NCI-H1436 treated with DMSO at 0.1 percent for 48 hours (cell line): Measurements from ENCODE around the gene HMX3.

Source experiments
- DNase-seq: peaks from one replicate; lab custom pipeline; 2025; lab: John Stamatoyannopoulos, UW

The HMX3 gene

GRCh38 chr10:123135415-123136141 is at the start of gene HMX3:
Gene HMX3, plus strand, starts transcription at chr10:123135970. Its CDS starts 81 bp downstream, at chr10:123136051.
- DNase-seq = peak; percentile 74

DNA sequence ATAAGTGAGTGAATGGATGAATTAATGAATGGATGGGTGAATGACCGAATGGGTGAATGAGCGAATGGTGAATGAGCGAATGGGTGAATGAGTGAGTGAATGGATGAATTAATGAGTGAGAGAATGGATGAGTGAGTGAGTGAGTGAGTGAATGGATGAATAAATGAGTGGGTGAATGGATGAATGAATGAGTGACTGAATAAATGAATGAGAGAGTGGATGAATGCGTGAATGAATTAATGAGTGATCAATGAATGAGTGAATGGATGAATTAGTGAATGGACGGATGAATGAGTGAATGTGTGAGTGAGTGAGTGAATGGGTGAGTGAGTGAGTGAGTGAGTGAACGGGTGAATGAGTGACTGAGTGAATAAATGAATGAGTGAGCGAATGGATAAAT is 49.5 kb upstream of the HMX3 start:
- DNase-seq = no peak

- no peak for DNase-seq
Measured at GRCh38 chr10:123087348-123087747, 48.4 kb upstream of the HMX3 start.

GRCh38 chr10:123087786-123088185 is 48.0 kb upstream of the HMX3 start:
- no peak for DNase-seq

GRCh38 chr10:123092635-123093414 is 42.9 kb upstream of the HMX3 start:
- peak; percentile 65 for DNase-seq

GRCh38 chr10:123093489-123093888 is 42.3 kb upstream of the HMX3 start:
- no peak for DNase-seq

GRCh38 chr10:123096452-123096851 is 39.3 kb upstream of the HMX3 start:
- DNase-seq = no peak

- no peak for DNase-seq
Measured at GRCh38 chr10:123097039-123097438, 38.7 kb upstream of the HMX3 start.

- no peak for DNase-seq
Measured at GRCh38 chr10:123100030-123100762, 35.6 kb upstream of the HMX3 start.

GRCh38 chr10:123101872-123102271 is 33.9 kb upstream of the HMX3 start:
- no peak for DNase-seq

DNA sequence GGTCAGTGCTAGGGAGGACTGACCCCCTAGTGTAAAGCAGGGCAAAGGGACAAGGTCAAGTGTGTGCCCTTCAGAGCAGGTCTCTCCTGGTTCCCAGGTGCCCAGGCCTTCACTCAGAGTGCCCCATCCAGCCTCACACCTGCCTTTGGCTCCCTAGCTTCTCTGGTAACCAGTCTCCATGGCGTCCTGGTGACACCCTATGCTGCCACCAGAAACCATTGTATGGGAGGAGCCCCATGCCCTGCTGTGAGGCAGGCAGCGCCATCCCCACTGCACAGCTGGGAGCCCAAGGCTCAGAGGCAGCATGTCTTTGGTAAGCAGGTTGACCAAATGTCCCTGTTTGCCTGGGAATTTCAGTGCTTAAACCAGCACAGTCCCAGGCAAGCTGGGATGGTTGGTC is 33.1 kb upstream of the HMX3 start:
- no peak for DNase-seq

DNA sequence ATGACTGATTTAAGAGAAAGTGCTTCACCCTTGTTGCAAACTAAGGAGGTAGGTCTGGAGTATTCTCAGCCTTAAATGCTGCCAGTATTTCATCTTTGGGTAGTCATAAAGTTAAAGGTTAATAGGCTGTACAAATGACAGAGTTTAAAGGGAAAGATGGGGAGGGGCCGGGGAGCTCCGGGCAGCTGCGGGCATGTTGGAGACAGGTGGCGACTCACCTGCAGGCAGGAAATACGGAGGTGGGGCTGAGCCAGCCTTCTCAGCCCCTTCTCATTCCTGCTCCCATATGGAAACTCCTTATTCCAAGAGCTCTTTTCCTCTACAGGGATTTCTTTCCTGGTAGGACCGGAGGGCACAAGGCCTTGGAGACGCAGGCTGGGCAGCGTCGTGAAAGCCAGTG is 31.8 kb upstream of the HMX3 start:
- no peak for DNase-seq

DNA sequence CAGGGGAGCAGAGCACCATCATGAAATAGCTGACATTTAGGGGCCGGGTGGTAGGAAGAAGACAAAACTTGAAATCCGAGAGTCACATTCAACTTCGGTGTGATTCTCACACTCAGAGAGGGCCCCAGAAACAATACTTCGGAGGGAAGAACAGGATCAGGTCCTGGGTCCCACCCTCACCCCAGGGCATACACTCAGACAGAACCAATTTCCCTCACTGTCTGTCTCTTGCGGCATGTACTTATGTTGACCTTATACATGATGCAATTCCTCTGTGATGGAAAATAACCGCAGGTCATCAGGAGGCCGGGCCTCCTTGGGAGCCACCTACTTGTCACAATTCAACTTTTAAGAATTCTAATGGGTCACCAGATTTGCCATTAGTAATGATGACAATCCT is 26.3 kb upstream of the HMX3 start:
- no peak for DNase-seq

DNA sequence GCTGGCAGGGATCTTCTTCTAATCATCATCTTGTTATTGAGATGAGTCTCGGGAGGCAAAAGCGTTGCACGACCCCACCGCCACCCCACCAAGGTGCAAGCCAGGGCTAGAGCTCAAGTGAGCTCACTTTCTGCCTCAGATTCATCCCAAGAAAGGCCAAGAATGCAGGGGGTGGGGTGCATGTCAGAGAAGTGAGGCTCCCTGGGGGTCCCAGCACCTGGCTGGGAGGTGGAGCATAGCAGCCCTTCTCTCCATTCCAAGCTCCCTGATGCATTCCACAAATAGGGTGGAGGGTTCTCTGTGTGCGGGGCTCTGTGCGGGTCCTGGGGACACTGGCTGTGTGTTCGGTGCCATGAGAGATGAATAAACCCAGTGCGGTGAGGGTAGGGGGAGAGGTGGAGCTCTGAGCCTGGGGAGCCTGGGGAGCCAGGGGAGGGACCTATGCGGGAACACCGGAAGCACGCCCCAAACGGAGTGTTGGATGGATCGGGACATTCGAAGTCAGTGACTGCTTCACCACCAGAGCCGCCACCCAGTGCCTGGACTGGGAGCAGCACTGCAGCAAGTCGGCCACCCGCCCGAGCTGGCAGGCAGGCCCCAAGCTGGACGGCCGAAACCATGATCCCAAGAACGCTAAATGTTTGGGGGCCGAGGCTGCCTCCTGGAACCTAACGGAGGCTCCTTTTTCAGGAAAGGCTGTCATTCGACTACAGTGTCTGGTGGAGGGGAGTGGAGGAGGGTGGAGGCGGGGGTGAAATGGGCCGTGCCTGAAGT is 17.9 kb upstream of the HMX3 start:
- no peak for DNase-seq

DNA sequence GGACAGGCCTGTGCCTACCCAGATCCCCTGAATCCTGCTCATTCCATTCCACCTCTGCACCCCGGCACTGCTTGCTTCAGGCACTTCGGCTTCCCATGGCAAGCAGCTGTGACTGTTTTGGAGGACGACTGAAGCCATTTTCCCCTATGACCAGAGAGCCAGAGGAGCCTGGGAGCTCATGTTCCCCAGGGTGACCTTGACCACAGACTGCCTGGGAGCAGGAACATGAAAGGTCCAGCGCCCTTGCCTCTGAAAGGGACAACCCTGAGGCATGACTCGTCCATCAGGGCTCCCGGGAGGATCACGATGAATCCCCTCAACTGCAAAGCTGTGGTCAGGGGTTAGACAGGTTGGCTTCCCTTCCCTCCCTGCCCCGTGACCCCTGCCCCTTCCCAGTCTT is 16.7 kb upstream of the HMX3 start:
- DNase-seq = no peak

- no peak for DNase-seq
Measured at GRCh38 chr10:123126246-123126645, 9.5 kb upstream of the HMX3 start.

GRCh38 chr10:123129618-123130271 is 6.0 kb upstream of the HMX3 start:
- DNase-seq = no peak

DNA sequence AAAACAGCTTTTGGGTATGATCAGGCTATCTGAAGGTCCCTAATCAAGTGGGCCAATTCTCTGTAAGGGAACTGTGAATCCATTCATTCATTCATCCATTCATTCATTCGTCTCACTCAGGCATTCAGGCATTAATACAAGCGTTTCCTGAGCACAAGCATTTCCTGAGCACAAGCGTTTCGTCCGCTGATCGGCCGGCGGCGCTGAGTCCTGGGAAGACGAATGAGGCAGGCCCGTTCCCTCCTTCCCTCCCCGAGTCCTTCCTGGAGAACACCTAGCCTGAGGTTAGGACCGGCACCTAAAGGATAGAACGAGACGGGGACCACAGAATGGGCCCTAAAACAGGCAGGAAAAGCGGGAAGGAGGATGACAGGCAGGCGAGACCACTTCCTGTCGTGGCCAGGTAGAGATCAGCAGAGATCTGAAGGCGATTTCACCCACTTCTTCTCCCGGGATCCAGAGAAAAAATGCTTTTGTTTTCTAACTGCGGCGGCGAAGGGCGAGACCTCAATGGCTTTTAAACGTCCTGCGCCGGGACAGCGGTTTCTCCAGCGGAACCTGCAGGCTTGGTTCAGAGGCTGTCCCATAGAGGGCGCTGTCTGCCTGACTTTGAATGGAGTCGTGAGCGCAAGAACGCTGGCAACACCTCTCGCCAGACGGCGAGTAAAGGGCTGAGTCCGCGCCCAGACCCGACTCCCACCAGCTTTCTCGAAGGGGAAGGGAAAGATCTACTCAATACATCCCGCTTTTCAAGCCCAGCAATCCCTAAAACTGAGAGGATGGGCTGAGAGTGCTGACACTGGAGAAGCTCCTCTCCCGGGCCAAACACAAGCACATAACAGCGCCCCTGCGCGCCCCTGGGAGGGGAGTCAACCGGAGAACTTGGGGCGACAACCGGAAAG is 2.9 kb upstream of the HMX3 start:
- no peak for DNase-seq

DNA sequence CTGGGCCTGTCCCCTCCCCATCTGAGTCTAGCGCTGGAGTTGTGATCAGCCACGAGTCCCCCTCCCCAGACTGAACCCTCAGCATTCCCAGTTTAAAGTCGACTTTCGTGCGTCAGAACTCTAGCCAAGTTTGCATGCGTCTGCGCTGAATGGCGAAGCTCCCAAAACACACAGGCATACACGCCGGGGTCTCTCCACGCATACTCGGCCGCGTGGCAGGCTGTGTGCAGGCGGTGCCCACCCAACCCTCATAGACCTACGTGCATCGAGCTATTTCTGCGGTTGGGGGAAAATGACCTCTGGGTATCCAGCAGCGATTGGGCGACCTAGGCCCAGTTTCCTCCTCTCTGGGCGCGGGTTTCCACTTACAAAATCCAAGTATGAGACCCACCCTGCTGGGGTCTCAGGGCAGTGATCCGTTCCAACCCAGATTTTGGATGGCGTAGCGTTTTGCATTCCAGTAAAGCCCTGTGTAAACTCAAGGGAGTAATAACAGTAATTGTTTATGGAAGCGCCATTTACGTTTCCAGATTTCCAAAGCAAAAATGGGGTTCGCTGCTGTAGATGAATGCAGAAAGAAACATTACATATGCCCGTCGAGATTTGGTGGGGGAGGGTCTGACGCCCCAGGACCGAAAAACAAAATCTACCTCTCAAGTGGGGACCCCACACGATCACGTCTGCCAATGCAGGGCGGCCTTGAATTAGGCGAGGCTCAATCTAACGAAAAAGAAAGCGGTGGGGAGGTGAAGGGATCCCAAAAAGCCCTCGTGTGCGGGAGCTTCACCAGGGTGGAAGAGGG is 2.0 kb upstream of the HMX3 start:
- no peak for DNase-seq
